Measurements from ENCODE around the gene GDF7.

Gene GDF7

GRCh38 chr2:20673686-20674308, 6.9 kb downstream of the GDF7 start:
- Histone ChIP-seq H2BK15ac (replicated peaks; ENCODE audit: low read depth) (no peak overlapping the region), H4K5ac (ENCODE audit: low read length) (no peak overlapping the region)
- no CpG with 5 or more reads among the region's 5 CpGs for WGBS (ENCODE audit: extremely low coverage, insufficient coverage, low lambda C conversion rate)

DNA sequence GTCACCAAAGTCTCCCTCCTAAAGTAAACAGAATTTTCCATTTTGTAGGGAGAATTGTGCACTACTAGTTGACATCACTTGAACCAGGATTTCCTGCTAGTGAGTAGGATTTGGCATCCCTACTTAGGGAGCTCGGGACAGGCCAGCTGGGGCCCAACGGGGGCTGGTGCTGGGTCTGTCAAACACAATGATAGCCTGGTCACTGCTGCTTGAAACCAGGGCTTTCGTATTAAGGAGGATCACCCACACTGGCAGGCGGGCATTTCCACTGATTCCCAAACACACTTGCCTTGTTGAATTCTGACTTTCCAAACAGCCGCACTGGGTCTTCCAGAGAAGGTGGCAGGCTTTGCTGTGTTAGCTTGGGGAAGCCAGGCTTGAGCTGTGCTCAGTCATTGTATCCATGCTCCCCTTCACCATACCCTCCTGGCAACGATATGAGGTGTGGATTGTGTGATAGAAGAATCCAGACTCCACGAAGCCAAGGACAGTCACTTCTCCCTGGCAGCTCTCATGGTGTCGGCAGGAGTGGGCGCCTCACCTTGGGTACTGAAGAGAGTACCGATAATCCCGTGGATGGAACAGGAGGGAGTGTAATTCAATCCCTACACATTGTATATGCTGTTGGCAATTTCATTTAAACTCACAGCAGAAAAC, 7.5 kb downstream of the GDF7 start:
- no peak overlapping the region for H4K8ac ChIP-seq (ENCODE audit: low read depth, low read length)
- no CpG with 5 or more reads among the region's 11 CpGs for whole genome bisulfite sequencing (ENCODE audit: extremely low coverage, insufficient coverage, low lambda C conversion rate)

More at GRCh38 chr2:20673686-20674308, 6.9 kb downstream of the GDF7 start:
- Histone ChIP-seq H3K36me3 (ENCODE audit: control insufficient read depth, insufficient read depth, low read length) (no peaks in the 10 kb centered on the region), H3K79me2 (ENCODE audit: control insufficient read depth, insufficient read depth, low read length) (no peaks in the 10 kb centered on the region), H3K56ac (ENCODE audit: low read length) (no peak overlapping the region), H2BK120ac (ENCODE audit: low read depth, low read length) (no peak overlapping the region), H3K4ac (ENCODE audit: low read depth, low read length) (no peak overlapping the region), H3K4me1 (ENCODE audit: control insufficient read depth, low read depth, low read length) (peaks cover 7% of the 10 kb centered on the region), H3K4me3 (ENCODE audit: low read length) (no peak overlapping the region), H3K23ac (ENCODE audit: low read length) (no peak overlapping the region), H4K8ac (ENCODE audit: low read depth, low read length) (no peak overlapping the region), H3K79me1 (ENCODE audit: low read length) (no peaks in the 10 kb centered on the region), H3K27ac (ENCODE audit: low read depth, low read length) (no peak overlapping the region), H3K9ac (ENCODE audit: low read length) (no peak overlapping the region), H3K27me3 (ENCODE audit: insufficient read depth, low read length, poor library complexity) (peaks cover 34% of the 10 kb centered on the region), H3K4me2 (ENCODE audit: low read length) (no peak overlapping the region), H3K18ac (ENCODE audit: low read length) (no peak overlapping the region), H2AK5ac (ENCODE audit: low read length) (no peak overlapping the region), H2BK5ac (ENCODE audit: low read length) (no peak overlapping the region)
- DNase-seq, result no peak

GRCh38 chr2:20674974-20675679, 8.2 kb downstream of the GDF7 start:
- Histone ChIP-seq H2BK15ac (replicated peaks; ENCODE audit: low read depth) (no peak overlapping the region), H3K79me2 (ENCODE audit: control insufficient read depth, insufficient read depth, low read length) (no peaks in the 10 kb centered on the region), H2BK120ac (ENCODE audit: low read depth, low read length) (no peak overlapping the region), H4K8ac (ENCODE audit: low read depth, low read length) (no peak overlapping the region), H3K36me3 (ENCODE audit: control insufficient read depth, insufficient read depth, low read length) (no peaks in the 10 kb centered on the region), H3K4me1 (ENCODE audit: control insufficient read depth, low read depth, low read length) (peaks cover 7% of the 10 kb centered on the region), H3K56ac (ENCODE audit: low read length) (no peak overlapping the region), H3K18ac (ENCODE audit: low read length) (no peak overlapping the region), H4K5ac (ENCODE audit: low read length) (no peak overlapping the region), H3K79me1 (ENCODE audit: low read length) (no peaks in the 10 kb centered on the region), H3K27ac (ENCODE audit: low read depth, low read length) (no peak overlapping the region), H3K4me3 (ENCODE audit: low read length) (no peak overlapping the region), H3K4me2 (ENCODE audit: low read length) (no peak overlapping the region), H3K9ac (ENCODE audit: low read length) (no peak overlapping the region), H3K4ac (ENCODE audit: low read depth, low read length) (no peak overlapping the region), H3K23ac (ENCODE audit: low read length) (no peak overlapping the region), H3K27me3 (ENCODE audit: insufficient read depth, low read length, poor library complexity) (peaks cover 20% of the 10 kb centered on the region), H2BK5ac (ENCODE audit: low read length) (no peak overlapping the region), H2AK5ac (ENCODE audit: low read length) (no peak overlapping the region)
- WGBS (ENCODE audit: extremely low coverage, insufficient coverage, low lambda C conversion rate), result no CpG with 5 or more reads among the region's 16 CpGs
- peak; percentile 42 for DNase-seq

More for the DNA sequence above, 7.5 kb downstream of the GDF7 start:
- Histone ChIP-seq H3K4ac (ENCODE audit: low read depth, low read length) (no peak overlapping the region), H3K27ac (ENCODE audit: low read depth, low read length) (no peak overlapping the region), H3K79me2 (ENCODE audit: control insufficient read depth, insufficient read depth, low read length) (no peaks in the 10 kb centered on the region), H3K27me3 (ENCODE audit: insufficient read depth, low read length, poor library complexity) (peaks cover 27% of the 10 kb centered on the region), H3K23ac (ENCODE audit: low read length) (no peak overlapping the region), H2BK15ac (replicated peaks; ENCODE audit: low read depth) (no peak overlapping the region), H3K56ac (ENCODE audit: low read length) (no peak overlapping the region), H2BK120ac (ENCODE audit: low read depth, low read length) (no peak overlapping the region), H3K4me3 (ENCODE audit: low read length) (no peak overlapping the region), H3K79me1 (ENCODE audit: low read length) (no peaks in the 10 kb centered on the region), H3K18ac (ENCODE audit: low read length) (no peak overlapping the region), H4K5ac (ENCODE audit: low read length) (no peak overlapping the region), H2AK5ac (ENCODE audit: low read length) (no peak overlapping the region), H2BK5ac (ENCODE audit: low read length) (no peak overlapping the region), H3K36me3 (ENCODE audit: control insufficient read depth, insufficient read depth, low read length) (no peaks in the 10 kb centered on the region), H3K4me1 (ENCODE audit: control insufficient read depth, low read depth, low read length) (peaks cover 7% of the 10 kb centered on the region), H3K4me2 (ENCODE audit: low read length) (no peak overlapping the region), H3K9ac (ENCODE audit: low read length) (no peak overlapping the region)
- DNase-seq, result no peak

GRCh38 chr2:20675701-20676352, 8.9 kb downstream of the GDF7 start:
- H3K4me3 ChIP-seq (ENCODE audit: low read length), result no peak overlapping the region
- no peaks in the 10 kb centered on the region for H3K36me3 ChIP-seq (ENCODE audit: control insufficient read depth, insufficient read depth, low read length)
- no peak overlapping the region for H3K9ac ChIP-seq (ENCODE audit: low read length)
- H2BK5ac ChIP-seq (ENCODE audit: low read length), result no peak overlapping the region
- no peak overlapping the region for H3K18ac ChIP-seq (ENCODE audit: low read length)
- H2AK5ac ChIP-seq (ENCODE audit: low read length), result no peak overlapping the region
- H3K79me1 ChIP-seq (ENCODE audit: low read length), result no peaks in the 10 kb centered on the region
- H4K8ac ChIP-seq (ENCODE audit: low read depth, low read length), result no peak overlapping the region
- H3K4me2 ChIP-seq (ENCODE audit: low read length), result no peak overlapping the region
- H3K56ac ChIP-seq (ENCODE audit: low read length), result no peak overlapping the region
- H2BK120ac ChIP-seq (ENCODE audit: low read depth, low read length), result no peak overlapping the region
- no peak overlapping the region for H4K5ac ChIP-seq (ENCODE audit: low read length)
- H3K23ac ChIP-seq (ENCODE audit: low read length), result no peak overlapping the region
- peaks cover 7% of the 10 kb centered on the region for H3K4me1 ChIP-seq (ENCODE audit: control insufficient read depth, low read depth, low read length)
- no peak overlapping the region for H3K27ac ChIP-seq (ENCODE audit: low read depth, low read length)
- DNase-seq, result no peak
- H3K27me3 ChIP-seq (ENCODE audit: insufficient read depth, low read length, poor library complexity), result peaks cover 13% of the 10 kb centered on the region
- no peaks in the 10 kb centered on the region for H3K79me2 ChIP-seq (ENCODE audit: control insufficient read depth, insufficient read depth, low read length)
- no CpG with 5 or more reads among the region's 6 CpGs for WGBS (ENCODE audit: extremely low coverage, insufficient coverage, low lambda C conversion rate)
- H3K4ac ChIP-seq (ENCODE audit: low read depth, low read length), result no peak overlapping the region
- H2BK15ac ChIP-seq (replicated peaks; ENCODE audit: low read depth), result no peak overlapping the region

DNA sequence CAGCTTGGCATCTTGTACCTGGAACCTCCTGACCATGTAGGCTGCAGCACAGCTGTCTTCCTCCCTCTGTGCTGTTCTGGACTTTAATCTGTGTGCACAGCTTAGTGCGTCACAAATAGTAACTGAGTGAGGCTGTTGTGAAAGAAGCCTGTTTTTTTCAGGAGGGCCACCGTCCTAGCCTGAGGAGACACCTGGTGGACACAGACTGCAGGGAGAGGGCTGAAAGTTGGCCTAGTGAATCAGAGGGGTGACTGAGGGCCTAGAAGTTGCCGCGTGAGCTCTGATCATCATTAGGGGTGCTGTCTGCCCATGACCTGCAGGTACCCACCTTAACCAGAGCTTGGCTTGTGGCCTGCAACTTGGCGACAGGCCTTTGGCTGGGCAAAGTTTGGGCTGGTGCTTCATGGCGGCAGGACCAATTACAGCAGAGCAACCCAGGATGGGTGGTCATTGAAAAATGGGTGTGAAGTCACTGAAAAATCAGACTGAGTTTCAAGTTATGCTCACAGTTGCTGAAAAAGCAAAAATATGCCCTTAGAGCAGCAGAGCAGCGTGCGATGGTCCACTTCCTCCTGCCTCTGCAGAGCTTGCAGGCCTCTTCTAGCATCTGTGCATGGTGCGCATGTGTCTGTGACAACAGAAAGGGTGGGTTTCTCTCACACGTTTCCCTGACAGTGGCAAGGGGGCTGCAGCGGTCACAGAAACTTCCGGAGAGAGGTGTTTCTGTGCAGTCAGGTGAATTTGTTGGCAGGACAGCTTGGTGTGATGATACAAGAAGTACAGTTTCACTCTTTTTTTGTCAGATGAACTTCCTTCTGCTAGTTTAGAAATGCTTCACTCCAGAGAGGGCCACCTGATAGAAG, 9.6 kb downstream of the GDF7 start:
- Histone ChIP-seq H4K8ac (ENCODE audit: low read depth, low read length) (no peak overlapping the region), H3K18ac (ENCODE audit: low read length) (no peak overlapping the region)
- DNase-seq, result no peak

More for the DNA sequence above, 9.6 kb downstream of the GDF7 start:
- H3K56ac ChIP-seq (ENCODE audit: low read length), result no peak overlapping the region
- no peak overlapping the region for H2AK5ac ChIP-seq (ENCODE audit: low read length)
- no peak overlapping the region for H2BK15ac ChIP-seq (replicated peaks; ENCODE audit: low read depth)
- WGBS (ENCODE audit: extremely low coverage, insufficient coverage, low lambda C conversion rate), result no CpG with 5 or more reads among the region's 12 CpGs
- no peaks in the 10 kb centered on the region for H3K36me3 ChIP-seq (ENCODE audit: control insufficient read depth, insufficient read depth, low read length)
- H3K4me2 ChIP-seq (ENCODE audit: low read length), result no peak overlapping the region
- no peak overlapping the region for H4K5ac ChIP-seq (ENCODE audit: low read length)
- H3K4me1 ChIP-seq (ENCODE audit: control insufficient read depth, low read depth, low read length), result peaks cover 5% of the 10 kb centered on the region
- H3K9ac ChIP-seq (ENCODE audit: low read length), result no peak overlapping the region
- no peaks in the 10 kb centered on the region for H3K79me1 ChIP-seq (ENCODE audit: low read length)
- no peak overlapping the region for H2BK120ac ChIP-seq (ENCODE audit: low read depth, low read length)
- no peak overlapping the region for H3K4me3 ChIP-seq (ENCODE audit: low read length)
- H3K79me2 ChIP-seq (ENCODE audit: control insufficient read depth, insufficient read depth, low read length), result no peaks in the 10 kb centered on the region
- peaks cover 7% of the 10 kb centered on the region for H3K27me3 ChIP-seq (ENCODE audit: insufficient read depth, low read length, poor library complexity)
- H2BK5ac ChIP-seq (ENCODE audit: low read length), result no peak overlapping the region
- H3K23ac ChIP-seq (ENCODE audit: low read length), result no peak overlapping the region
- H3K27ac ChIP-seq (ENCODE audit: low read depth, low read length), result no peak overlapping the region
- no peak overlapping the region for H3K4ac ChIP-seq (ENCODE audit: low read depth, low read length)

Data from mesendoderm (in vitro differentiated cells).